Mesendoderm (in vitro differentiated cells): ENCODE measurements around the gene TRANK1.
"Not testable (repeated sequence)": the region's sequence is repeated elsewhere in the genome, so short reads cannot be mapped to it uniquely, and the experiment has no call there.

ENCODE experiments used
- DNase-seq: peaks from one replicate; pipeline ENCODE4 v3.0.0; 2013
- H2AK5ac ChIP-seq: 2 replicates; pipeline ENCODE4 v1.6.1; 2013; ENCODE audit warnings: low read length, inconsistent platforms
- H2BK120ac ChIP-seq: 2 replicates; pipeline ENCODE4 v1.6.1; 2013; ENCODE audit warnings: low read depth, mild to moderate bottlenecking, low read length, moderate library complexity, mixed read lengths
- H2BK15ac ChIP-seq: replicated peaks from 2 replicates; pipeline ENCODE4 v1.6.1; 2013; ENCODE audit warnings: low read depth, mild to moderate bottlenecking, moderate library complexity
- H2BK5ac ChIP-seq: 2 replicates; pipeline ENCODE4 v1.6.1; 2013; ENCODE audit warnings: low read length, inconsistent platforms
- H3K18ac ChIP-seq: 2 replicates; pipeline ENCODE4 v1.6.1; 2013; ENCODE audit warnings: mild to moderate bottlenecking, low read length, mixed read lengths
- H3K23ac ChIP-seq: one replicate; pipeline ENCODE4 v1.6.1; 2013; ENCODE audit warnings: low read length
- H3K27ac ChIP-seq: 2 replicates; pipeline ENCODE4 v1.5.1; 2013; ENCODE audit warnings: low read depth, mild to moderate bottlenecking, inconsistent platforms, low read length, moderate library complexity
- H3K27me3 ChIP-seq: 2 replicates; pipeline ENCODE4 v1.6.1; 2013; ENCODE audit warnings: low read length, control low read depth, mild to moderate bottlenecking, inconsistent platforms; ENCODE audit not compliant: insufficient read depth, poor library complexity
- H3K36me3 ChIP-seq: 2 replicates; pipeline ENCODE4 v1.6.1; 2013; ENCODE audit warnings: low read length, inconsistent platforms; ENCODE audit not compliant: control insufficient read depth, insufficient read depth
- H3K4ac ChIP-seq: one replicate; pipeline ENCODE4 v1.6.1; 2013; ENCODE audit warnings: low read depth, mild to moderate bottlenecking, low read length, moderate library complexity
- H3K4me1 ChIP-seq: 2 replicates; pipeline ENCODE4 v1.6.1; 2013; ENCODE audit warnings: low read depth, low read length, inconsistent platforms; ENCODE audit not compliant: control insufficient read depth
- H3K4me2 ChIP-seq: 2 replicates; pipeline ENCODE4 v1.6.1; 2013; ENCODE audit warnings: low read length
- H3K4me3 ChIP-seq: 2 replicates; pipeline ENCODE4 v1.5.1; 2013; ENCODE audit warnings: mild to moderate bottlenecking, low read length
- H3K56ac ChIP-seq: one replicate; pipeline ENCODE4 v1.6.1; 2013; ENCODE audit warnings: low read length
- H3K79me1 ChIP-seq: 2 replicates; pipeline ENCODE4 v1.6.1; 2013; ENCODE audit warnings: low read length, inconsistent platforms
- H3K79me2 ChIP-seq: 2 replicates; pipeline ENCODE4 v1.6.1; 2013; ENCODE audit warnings: mild to moderate bottlenecking, low read length; ENCODE audit not compliant: control insufficient read depth, insufficient read depth
- H3K9ac ChIP-seq: 2 replicates; pipeline ENCODE4 v1.6.1; 2013; ENCODE audit warnings: low read length, inconsistent platforms
- H4K5ac ChIP-seq: one replicate; pipeline ENCODE4 v1.6.1; 2013; ENCODE audit warnings: low read length
- H4K8ac ChIP-seq: one replicate; pipeline ENCODE4 v1.6.1; 2013; ENCODE audit warnings: low read depth, mild to moderate bottlenecking, control low read depth, low read length, moderate library complexity
- WGBS: extraction: QIAGEN DNeasy Blood & Tissue Kit; methylation state at CpG from one replicate; pipeline ENCODE4 v1.1.7; 2013; ENCODE audit warnings: low lambda C conversion rate, missing lambda C conversion rate; ENCODE audit not compliant: insufficient coverage; ENCODE audit errors: extremely low coverage; 5-methylcytosine and 5-hydroxymethylcytosine counted together

TRANK1 gene

DNA sequence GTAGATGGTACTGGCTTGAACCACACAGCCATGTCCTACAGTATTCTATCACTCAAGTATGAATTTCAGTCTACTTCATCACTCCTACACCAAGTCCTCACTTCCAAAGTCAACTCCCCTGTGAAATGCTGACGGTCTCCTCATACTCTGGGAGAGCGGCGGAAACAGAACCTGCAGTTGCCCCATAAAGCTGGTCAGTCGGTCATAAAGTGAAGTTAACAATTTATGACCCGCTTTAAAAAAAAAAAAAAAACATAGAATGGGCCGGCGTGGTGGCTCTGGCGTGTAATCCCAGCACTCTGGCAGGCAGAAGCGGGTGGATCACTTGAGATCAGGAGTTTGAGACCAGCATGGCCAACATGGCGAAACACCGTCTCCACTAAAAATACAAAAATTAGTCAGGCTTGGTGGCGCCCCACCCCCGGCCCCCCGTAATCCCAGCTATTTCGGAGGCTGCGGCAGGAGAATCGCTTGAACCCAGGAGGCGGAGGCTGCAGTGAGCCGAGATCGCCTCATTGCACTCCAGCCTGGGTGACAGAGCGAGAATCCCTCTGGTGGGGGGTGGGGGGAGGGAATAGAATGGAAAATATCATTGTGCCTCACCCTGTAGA, 2.1 kb downstream of the TRANK1 start:
- Histone ChIP-seq H3K79me1 (no peaks in the 10 kb centered on the region), H3K27me3 (no peaks in the 10 kb centered on the region), H3K4me2 (no peak overlapping the region), H3K4me1 (peaks cover 2% of the 10 kb centered on the region), H3K9ac (no peak overlapping the region), H4K5ac (no peak overlapping the region), H2BK15ac (no peak overlapping the region), H3K23ac (no peak overlapping the region), H3K4me3 (no peak overlapping the region), H3K27ac (no peak overlapping the region), H3K36me3 (no peaks in the 10 kb centered on the region), H3K56ac (no peak overlapping the region), H2BK5ac (no peak overlapping the region), H4K8ac (no peak overlapping the region), H2BK120ac (no peak overlapping the region), H2AK5ac (no peak overlapping the region), H3K18ac (no peak overlapping the region), H3K4ac (no peak overlapping the region), H3K79me2 (no peaks in the 10 kb centered on the region)
- no peak for DNase-seq
- no CpG with 5 or more reads among the region's 21 CpGs for WGBS

DNA sequence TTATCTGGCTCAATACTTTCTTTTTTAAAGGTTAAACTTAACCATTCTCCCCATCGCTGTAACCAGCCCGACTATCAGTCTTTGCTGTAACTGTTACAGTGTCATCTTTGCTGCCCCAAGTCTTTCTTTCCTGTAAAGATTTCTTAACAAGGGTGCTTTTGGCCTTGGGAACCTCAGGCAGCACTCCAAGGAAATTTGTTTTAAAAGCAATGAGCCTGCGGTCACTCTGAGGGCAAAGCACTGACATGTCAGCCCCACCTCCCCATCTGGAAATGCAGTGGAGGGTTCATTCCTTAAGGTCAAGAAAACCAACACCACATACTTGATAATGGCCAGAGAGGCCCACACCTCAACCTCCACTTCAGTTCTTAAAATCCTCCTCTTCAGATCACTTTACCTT, 3.2 kb downstream of the TRANK1 start:
- Histone ChIP-seq H4K8ac (no peak overlapping the region), H2AK5ac (no peak overlapping the region), H3K4me2 (no peak overlapping the region), H2BK5ac (no peak overlapping the region), H3K79me2 (no peaks in the 10 kb centered on the region), H3K4ac (no peak overlapping the region), H3K36me3 (no peaks in the 10 kb centered on the region), H3K56ac (no peak overlapping the region), H3K27me3 (no peaks in the 10 kb centered on the region), H3K23ac (no peak overlapping the region), H3K4me1 (peaks cover 2% of the 10 kb centered on the region), H3K9ac (no peak overlapping the region), H3K79me1 (no peaks in the 10 kb centered on the region), H3K18ac (no peak overlapping the region), H4K5ac (no peak overlapping the region), H3K4me3 (no peak overlapping the region), H3K27ac (no peak overlapping the region), H2BK15ac (no peak overlapping the region), H2BK120ac (no peak overlapping the region)
- DNase-seq, result no peak
- no CpG with 5 or more reads among the region's 3 CpGs for WGBS

DNA sequence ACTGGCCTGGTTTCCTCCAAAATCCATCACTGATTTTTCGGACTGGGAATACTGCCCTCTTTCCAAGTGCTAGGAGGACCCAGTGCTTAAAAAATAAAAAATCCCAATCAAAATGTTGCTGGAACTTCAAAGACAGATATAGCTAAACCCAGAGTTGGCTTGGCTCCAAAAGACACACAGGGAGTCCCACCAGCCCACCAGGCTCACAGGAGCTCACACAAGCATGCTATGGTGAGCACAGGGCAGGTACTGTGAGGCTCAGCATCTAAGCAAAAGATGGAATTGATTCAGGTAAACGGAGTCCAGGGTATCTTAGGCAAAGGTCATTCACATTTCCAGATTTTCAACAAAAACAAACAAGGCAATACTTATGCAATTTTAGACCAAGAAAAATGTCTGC, 3.7 kb downstream of the TRANK1 start:
- Histone ChIP-seq H3K79me1 (no peaks in the 10 kb centered on the region), H4K8ac (no peak overlapping the region), H3K23ac (no peak overlapping the region), H2AK5ac (no peak overlapping the region), H3K4me3 (no peak overlapping the region), H3K4me2 (no peak overlapping the region), H3K27me3 (no peaks in the 10 kb centered on the region), H3K18ac (no peak overlapping the region), H3K56ac (no peak overlapping the region), H3K4me1 (peaks cover 2% of the 10 kb centered on the region), H2BK120ac (no peak overlapping the region), H3K27ac (no peak overlapping the region), H3K9ac (no peak overlapping the region), H3K36me3 (no peaks in the 10 kb centered on the region), H4K5ac (no peak overlapping the region), H3K79me2 (no peaks in the 10 kb centered on the region), H2BK5ac (no peak overlapping the region), H3K4ac (no peak overlapping the region), H2BK15ac (no peak overlapping the region)
- DNase-seq, result no peak
- no CpG with 5 or more reads among the region's 2 CpGs for WGBS

DNA sequence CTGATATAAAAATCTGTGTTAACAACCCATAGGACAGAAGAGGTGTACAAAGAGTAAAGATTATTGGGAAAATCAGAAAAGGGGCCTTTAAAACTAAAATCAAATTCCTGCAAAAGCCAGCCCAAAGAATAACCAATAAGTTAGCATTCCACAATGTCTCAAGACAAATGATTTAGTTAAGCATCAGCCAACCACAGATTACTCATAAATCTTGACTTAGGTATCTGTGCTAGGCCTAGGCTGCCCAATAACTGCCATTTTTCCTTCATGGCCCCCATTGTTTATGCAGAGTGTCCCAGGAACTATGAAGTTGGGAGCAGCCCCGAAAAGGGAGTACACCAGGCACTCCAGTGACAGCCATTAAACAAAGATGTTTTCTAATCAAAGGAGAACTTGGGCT, 7.4 kb downstream of the TRANK1 start:
- Histone ChIP-seq H2AK5ac (no peak overlapping the region), H3K18ac (no peak overlapping the region)

DNA sequence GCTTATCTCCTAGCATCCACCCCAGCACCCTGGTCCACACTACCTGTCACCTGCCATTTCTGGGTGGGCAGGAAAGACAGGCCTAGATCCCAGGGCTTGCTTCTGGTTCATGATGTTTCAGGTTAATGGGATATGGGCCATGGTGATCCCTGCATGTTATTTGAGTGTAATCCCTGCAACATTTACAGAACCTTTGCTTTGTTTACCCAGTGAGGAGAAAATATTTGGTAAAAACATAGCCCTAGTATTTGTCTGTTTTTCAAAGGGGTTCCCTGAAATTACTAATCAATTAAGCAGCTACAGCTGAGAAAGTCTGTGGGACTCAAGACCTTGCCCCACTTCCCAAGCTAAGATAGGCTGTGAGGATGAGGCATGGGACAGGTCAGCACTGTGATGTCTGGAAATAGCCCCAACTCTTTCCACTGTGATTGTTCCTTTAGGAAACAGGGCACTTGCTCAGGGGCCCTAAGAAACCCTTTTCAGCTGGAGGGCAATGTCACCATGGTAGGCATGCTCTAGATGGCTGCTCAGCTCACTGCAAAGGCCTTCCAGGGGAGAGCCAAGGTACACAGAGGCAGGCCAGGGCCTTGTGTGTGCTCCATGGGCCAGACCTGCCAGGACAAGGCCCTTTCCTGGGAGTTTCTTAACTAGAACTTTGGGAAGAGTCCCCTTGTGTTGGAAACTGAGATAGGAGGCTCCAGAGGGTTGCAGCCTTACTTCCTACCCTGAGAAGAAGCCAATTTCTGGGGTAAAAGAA, 11.1 kb downstream of the TRANK1 start:
- H3K4ac ChIP-seq, result peak overlapping the region; percentile 91
- H2AK5ac ChIP-seq, result peak overlapping the region; percentile 15
- H2BK5ac ChIP-seq, result peak overlapping the region; percentile 77
- H3K79me2 ChIP-seq, result no peaks in the 10 kb centered on the region
- H3K27ac ChIP-seq, result no peak overlapping the region
- H2BK15ac ChIP-seq, result no peak overlapping the region
- no peak overlapping the region for H4K8ac ChIP-seq
- H3K4me2 ChIP-seq, result no peak overlapping the region
- H3K27me3 ChIP-seq, result no peaks in the 10 kb centered on the region
- H3K56ac ChIP-seq, result no peak overlapping the region
- H2BK120ac ChIP-seq, result peak overlapping the region; percentile 88
- no peaks in the 10 kb centered on the region for H3K79me1 ChIP-seq
- no peak overlapping the region for H4K5ac ChIP-seq
- no peak overlapping the region for H3K4me3 ChIP-seq
- peak overlapping the region; percentile 88 for H3K18ac ChIP-seq
- no peak for DNase-seq
- no peak overlapping the region for H3K23ac ChIP-seq
- no peaks in the 10 kb centered on the region for H3K4me1 ChIP-seq
- H3K36me3 ChIP-seq, result no peaks in the 10 kb centered on the region
- no peak overlapping the region for H3K9ac ChIP-seq

More for the DNA sequence above, 7.4 kb downstream of the TRANK1 start:
- Histone ChIP-seq H2BK15ac (no peak overlapping the region), H4K5ac (no peak overlapping the region), H2BK5ac (no peak overlapping the region), H2BK120ac (no peak overlapping the region), H3K36me3 (no peaks in the 10 kb centered on the region), H3K27ac (no peak overlapping the region), H4K8ac (no peak overlapping the region), H3K27me3 (no peaks in the 10 kb centered on the region), H3K79me2 (no peaks in the 10 kb centered on the region), H3K9ac (no peak overlapping the region), H3K4me2 (no peak overlapping the region), H3K56ac (no peak overlapping the region), H3K4me3 (no peak overlapping the region), H3K23ac (no peak overlapping the region), H3K79me1 (no peaks in the 10 kb centered on the region), H3K4ac (no peak overlapping the region), H3K4me1 (no peaks in the 10 kb centered on the region)
- WGBS, result no CpG with 5 or more reads among the region's 1 CpG
- DNase-seq, result no peak

DNA sequence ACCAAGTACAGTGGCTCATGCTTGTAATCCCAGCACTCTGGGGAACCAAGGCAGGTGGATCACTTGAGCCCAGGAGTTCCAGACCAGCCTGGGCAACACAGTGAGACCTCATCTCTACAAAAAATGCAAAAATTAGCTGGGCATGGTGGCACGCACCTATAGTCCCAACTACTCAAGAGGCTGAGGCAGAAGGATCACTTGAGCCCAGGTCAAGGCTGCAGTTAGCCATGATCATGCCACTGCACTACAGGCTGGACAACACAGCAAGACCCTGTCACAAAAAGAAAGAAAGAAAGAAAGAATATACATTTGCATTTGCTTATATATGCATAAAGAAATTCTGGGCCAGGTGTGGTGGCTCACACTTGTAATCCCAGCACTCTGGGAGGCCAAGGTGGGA, 13.4 kb downstream of the TRANK1 start:
- not testable (repeated sequence) for H3K9ac ChIP-seq, H4K8ac ChIP-seq, H3K27me3 ChIP-seq, H3K36me3 ChIP-seq, H3K27ac ChIP-seq, H3K56ac ChIP-seq, H3K4me1 ChIP-seq, H3K79me2 ChIP-seq, H2BK5ac ChIP-seq, H2BK15ac ChIP-seq, H2AK5ac ChIP-seq, H4K5ac ChIP-seq, H3K79me1 ChIP-seq, H3K4me2 ChIP-seq, DNase-seq, H2BK120ac ChIP-seq, H3K23ac ChIP-seq, H3K4me3 ChIP-seq
- H3K4ac ChIP-seq, result peak overlapping the region; percentile 62
- no CpG with 5 or more reads among the region's 1 CpG for WGBS
- peak overlapping the region; percentile 53 for H3K18ac ChIP-seq
